Measurements from ENCODE around the gene PDLIM7.
A peak's percentile ranks its signal among the peaks of the same experiment; 100 is the strongest.

Gene PDLIM7

GRCh38 chr5:177524941-177525655 is 27.7 kb upstream of the PDLIM7 start:
- DNase-seq (ENCODE audit: low read depth in 2 of 2) = no peak

DNA sequence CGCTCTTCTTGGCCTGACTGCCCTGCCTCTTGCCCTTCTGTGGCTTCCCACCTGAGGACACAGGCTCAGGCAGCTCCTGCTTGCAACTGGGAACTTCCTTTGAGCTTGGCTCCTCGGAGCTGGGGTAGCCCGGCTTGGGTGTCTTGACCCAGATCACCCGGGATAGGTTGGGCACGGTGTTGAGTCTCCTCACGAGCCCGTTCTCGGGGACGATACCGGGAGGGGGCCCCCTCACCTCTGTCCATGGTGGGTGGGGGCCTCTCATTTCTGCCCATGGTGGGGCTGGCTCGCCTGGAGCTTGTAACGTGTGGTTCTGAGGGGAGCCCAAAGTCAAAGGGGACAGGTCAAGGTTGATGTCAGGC is 27.1 kb upstream of the PDLIM7 start:
- no peak for DNase-seq (ENCODE audit: low read depth in 2 of 2)

DNA sequence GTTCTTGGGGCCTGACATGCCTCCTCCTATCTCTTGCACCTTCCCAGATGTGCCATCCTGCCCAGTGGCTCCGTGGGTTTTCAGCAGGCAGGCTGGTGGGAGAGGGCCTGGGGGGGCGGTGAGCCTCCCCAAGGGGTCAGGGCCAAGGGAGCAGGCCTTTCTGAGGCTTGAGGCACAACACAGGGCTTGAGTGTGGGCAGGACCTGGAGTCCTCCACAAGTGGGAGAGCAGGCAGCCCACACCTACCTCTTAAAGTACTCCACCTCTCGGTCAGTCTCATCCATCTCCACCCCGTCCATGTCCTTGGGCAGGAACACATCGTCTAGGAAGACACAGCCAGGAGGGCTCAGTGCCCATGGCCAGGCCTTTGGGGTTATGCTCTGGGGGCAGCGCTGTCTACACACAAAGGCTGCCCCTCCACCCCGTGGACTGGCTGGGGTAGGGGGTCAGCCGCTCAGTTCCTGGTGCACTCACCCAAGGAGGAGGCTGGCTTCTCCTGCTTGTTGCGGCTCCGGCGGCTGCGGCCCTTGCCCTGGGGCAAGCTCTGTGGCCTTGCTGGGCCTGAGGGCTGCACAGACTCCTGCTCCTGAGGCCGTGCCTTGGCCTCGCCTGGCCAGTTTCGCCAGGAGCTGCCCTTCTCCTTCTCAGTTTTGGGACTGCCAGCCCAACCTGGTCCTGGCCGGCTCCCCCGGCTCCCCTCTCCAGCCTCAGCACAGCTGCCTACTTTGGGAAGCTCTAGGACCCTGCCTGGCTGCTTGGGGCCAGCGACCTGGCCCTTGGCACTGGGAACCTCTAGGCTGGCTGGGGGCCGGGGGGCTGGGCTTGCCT is 26.5 kb upstream of the PDLIM7 start:
- DNase-seq (ENCODE audit: low read depth in 2 of 2) = no peak

- DNase-seq (ENCODE audit: low read depth in 2 of 2) = no peak
Measured at GRCh38 chr5:177520916-177521513, 23.6 kb upstream of the PDLIM7 start.

GRCh38 chr5:177520271-177520670 is 22.9 kb upstream of the PDLIM7 start:
- DNase-seq (ENCODE audit: low read depth in 2 of 2) = no peak

GRCh38 chr5:177519463-177520235 is 22.2 kb upstream of the PDLIM7 start:
- DNase-seq (ENCODE audit: low read depth in 2 of 2) = no peak

DNA sequence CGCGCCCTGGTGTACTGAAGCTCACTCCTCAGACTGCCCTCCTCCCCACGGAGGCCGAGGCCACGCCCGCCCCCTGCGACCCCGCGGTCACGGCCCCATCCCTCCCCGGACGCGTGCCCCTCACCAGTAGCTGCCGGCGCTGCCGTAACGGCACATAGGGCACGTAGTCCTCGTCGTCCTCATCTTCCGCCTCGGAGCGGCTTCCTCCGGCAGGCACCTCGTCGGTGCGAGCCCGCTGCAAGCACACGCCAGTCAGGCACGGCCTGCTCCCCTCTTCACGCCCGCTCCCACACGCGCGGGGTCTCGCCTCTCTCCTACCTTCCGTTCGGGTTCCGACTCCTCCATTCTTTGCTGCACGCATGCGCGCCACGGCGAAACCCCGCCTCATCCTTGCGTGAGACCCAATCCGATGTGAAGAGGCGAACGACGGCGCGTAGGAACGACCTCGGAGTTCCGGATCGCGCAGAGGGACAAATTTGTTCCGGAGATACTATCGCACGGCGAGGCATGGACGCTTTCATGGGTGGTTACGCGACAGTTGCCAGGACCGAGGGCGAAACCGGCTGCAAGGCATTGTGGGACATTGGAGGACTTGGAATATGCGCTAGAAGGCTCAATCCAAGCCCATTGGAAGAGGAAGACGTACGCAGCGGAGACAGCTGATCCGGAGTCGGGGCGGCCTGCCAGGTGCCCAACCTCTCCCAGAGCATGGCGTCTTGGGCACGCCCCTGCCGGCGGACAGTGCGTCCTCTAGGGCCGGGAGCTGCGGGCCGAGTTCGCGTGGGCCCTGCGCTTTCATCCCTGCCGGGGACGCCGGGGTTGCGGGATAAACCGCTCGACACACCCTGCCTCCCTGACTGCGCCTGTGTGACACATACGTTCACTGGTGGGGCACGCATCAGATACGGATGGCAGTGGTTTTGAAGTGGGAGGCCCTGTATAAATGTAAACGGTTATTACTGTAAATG is 19.5 kb upstream of the PDLIM7 start, which contains the start of gene DDX41:
Gene DDX41, minus strand, starts transcription at position 361 of the 968 bp plus-strand sequence. Its CDS starts 16 bp downstream, at position 345.
- DNase-seq (ENCODE audit: low read depth in 2 of 2) = peak; percentile 82 to 87

DNA sequence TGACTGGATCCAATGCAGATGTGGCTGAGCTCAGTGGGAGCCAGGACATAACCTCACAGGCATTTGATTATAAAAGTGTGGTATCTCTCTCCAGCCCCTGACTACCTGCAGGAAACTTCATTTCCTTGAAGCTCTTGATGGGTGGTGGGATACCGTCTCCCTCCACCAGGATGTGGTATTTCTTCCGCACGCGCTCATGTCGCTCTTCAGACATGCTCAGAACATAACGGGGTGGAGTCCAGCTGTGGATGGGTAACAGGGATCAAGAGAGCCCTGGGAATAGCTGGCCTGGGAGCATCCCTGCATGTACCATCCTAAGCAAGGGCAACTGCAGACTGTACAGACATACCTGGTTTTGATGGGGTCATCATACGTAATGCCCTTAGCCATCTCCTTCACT is 18.2 kb upstream of the PDLIM7 start:
- DNase-seq (ENCODE audit: low read depth in 2 of 2) = no peak

DNA sequence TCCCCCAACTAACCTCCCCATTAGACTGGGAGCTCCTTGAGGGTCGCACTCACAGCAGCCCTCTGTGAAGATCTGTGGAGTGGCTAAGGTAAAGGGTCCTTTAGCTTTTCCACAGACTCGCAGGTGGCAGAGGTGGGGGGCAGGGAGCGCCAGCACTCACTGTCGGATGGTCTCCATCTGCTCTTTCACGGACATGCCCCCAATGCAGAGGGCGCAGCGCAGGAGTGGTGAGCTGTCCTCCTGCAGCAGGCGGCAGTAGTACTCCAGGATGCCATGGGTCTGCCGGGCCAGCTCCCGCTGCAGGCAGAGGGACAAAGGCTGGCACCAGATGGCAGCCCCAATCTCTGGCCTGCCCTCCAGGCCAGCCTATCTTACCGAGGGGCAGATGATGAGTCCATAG is 17.1 kb upstream of the PDLIM7 start:
- no peak for DNase-seq (ENCODE audit: low read depth in 2 of 2)

DNA sequence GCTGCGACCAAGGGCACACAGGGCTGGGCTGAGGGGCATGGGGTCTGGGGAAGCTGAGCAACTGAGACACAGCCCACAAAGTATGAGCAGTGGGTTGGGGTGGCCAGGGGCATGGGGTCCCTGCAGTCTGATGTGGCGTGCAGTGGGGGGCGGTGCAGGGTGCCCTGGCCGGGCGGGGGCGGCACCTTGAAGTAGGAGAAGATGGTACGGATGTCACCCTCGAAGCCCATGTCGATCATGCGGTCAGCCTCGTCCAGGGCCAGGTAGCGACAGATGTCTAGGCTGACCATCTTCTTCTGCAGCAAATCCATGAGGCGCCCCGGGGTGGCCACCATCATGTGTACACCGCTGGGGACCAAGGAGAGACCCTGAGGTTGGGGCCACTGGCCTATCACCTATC is 16.1 kb upstream of the PDLIM7 start:
- DNase-seq (ENCODE audit: low read depth in 2 of 2) = no peak

DNA sequence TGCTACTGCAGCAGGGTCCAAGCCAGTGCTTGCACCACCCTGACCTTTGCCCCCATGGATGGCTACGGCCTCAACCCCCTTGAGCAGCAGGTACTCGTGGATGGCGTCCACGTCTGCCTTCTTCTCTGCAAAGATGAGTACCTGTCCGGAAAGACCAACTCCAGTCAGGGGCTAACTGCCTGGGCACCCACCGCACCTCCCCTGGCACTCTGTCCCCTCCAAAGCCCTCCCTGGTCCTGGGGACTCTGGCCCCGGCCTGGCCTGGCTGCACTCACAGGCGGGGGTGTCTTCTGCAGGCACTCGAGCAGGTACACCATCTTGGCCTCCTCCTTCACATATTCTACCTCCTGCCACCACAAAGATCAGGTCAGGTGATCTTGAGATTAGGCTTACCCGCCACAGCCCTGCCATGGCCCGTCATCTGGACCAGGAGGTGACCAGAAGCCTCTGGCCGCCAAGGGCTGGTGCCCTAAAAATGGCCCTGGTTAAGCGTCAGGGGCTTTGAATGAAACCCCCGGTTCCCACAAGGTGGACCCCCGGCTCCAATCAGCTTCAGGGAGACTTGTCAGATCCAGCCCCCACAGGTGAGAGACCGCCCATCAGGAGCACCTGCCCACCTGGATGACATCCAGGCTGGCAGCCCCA is 15.5 kb upstream of the PDLIM7 start:
- no peak for DNase-seq (ENCODE audit: low read depth in 2 of 2)

GRCh38 chr5:177511796-177512675 is 14.6 kb upstream of the PDLIM7 start:
- no peak for DNase-seq (ENCODE audit: low read depth in 2 of 2)

DNA sequence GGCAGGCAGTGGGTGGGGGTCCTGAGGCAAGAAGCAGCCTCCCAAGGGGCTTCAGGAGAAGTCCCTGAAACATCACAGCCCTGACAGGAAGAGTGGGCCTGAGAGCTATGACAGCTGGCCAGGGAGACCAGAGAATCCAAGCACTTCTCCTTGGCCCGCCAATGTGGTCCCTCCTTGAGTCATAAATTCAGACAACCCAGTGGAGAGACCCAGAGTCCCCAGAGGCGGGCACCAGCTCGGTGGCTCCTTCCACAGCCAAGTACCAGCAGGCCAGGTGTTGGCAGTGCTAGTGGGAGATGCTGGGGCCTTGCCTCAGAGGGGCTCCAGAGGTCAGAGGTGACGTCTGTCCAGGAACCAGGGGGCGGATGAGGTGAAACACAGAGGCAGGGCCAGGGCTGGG is 13.8 kb upstream of the PDLIM7 start:
- no peak for DNase-seq (ENCODE audit: low read depth in 2 of 2)

GRCh38 chr5:177510567-177511053 is 13.2 kb upstream of the PDLIM7 start:
- DNase-seq (ENCODE audit: low read depth in 2 of 2) = no peak

DNA sequence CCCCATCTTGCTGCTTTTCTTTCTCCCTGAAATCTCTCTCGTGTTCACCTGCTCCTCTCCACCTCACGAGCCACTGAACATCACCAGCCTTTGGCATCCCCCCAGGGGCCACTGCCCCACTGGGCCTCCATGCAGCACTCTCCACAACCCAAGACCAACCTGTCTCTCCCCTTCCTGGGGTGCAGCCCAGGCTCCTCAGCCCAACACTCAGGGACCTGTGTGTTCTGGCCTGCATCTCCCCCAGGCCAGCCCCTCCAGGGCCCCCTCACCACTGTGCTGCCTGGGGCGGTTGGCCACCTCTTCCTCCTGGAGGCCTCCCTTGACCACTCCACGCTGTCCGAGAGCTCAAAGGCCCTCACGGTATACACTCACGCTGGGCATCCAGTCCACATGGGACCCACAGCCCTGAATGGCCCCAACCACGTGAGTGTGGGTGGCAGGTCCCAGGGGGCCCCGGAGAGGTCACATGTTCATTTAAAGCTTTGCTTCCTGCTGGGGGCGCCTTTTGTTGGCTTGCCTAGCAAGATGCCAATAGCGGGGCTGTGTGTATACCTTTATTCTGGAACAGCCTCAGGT is 12.7 kb upstream of the PDLIM7 start:
- DNase-seq (ENCODE audit: low read depth in 2 of 2) = no peak

GRCh38 chr5:177509381-177509951 is 12.1 kb upstream of the PDLIM7 start, which contains the start of gene DOK3:
Gene DOK3 (minus strand): TSS chr5:177509826. CDS start chr5:177509540, 286 bp downstream.
- DNase-seq (ENCODE audit: low read depth in 2 of 2) = no peak

DNA sequence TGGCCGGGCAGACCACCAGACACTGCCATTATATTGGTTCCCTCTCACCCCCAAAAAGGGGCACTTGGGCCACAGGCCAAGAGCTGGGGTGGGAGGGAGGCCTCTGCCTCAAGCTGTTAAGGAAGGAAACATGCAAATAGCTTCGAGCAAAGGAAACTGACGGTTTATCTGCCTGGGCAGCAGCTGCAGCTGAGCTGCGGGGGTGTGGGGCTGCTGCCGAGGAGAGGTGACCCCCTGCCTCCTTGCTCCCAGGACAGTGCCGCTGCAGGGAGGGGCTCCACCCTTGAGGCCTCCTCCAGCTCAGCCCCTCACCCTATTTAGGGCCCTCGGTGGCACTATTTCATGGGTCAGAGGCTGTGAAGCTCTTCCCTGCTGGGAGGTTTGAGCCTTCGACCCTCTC is 11.4 kb upstream of the PDLIM7 start:
- DNase-seq (ENCODE audit: low read depth in 2 of 2) = no peak

- DNase-seq (ENCODE audit: low read depth in 2 of 2) = no peak
Measured at GRCh38 chr5:177508221-177508611, 10.8 kb upstream of the PDLIM7 start.
